Peyer's patch (tissue), 4 donors: ENCODE data around the gene ARAF. TPM values are rescaled to one million over a fixed set of nuclear protein-coding genes. Genes with fewer than 3 reads are reported as not detected.

Source experiments
- DNase-seq, 3 donors: peaks; one replicate each; pipeline ENCODE4 v3.0.0-alpha.2; 2017 to 2019
- H3K27ac ChIP-seq, 4 donors: fragments of 200-600 bp; sonication (generic); one replicate each; pipeline ENCODE4 v1.5.1; 2016 to 2019
- H3K27me3 ChIP-seq, 2 donors: fragments of 200-600 bp; sonication (generic); one replicate each; pipeline ENCODE4 v1.5.1; 2019
- H3K36me3 ChIP-seq, 3 donors: fragments of 200-600 bp; sonication (generic); one replicate each; pipeline ENCODE4 v1.5.1; 2016 to 2019
- H3K4me1 ChIP-seq, 4 donors: fragments of 200-600 bp; sonication (generic); one replicate each; pipeline ENCODE4 v1.5.1; 2016 to 2019
- H3K4me3 ChIP-seq, 4 donors: fragments of 200-600 bp; sonication (generic); 1 replicate in 3 of 4; 2 replicates in 1 of 4; pipeline ENCODE4 v1.5.1; 2016 to 2019; ENCODE audit warnings: mild to moderate bottlenecking in 1 of 4
- H3K9me3 ChIP-seq, 4 donors: fragments of 200-600 bp; sonication (generic); one replicate each; pipeline ENCODE4 v1.5.1; 2016 to 2019; ENCODE audit warnings: mild to moderate bottlenecking in 1 of 4
- POLR2A ChIP-seq, 2 donors: fragments of 450-650 bp; IDR thresholded peaks; one replicate each; pipeline ENCODE4 v1.5.1; 2017; ENCODE audit warnings: antibody characterized with exemption in 2 of 2, mild to moderate bottlenecking in 2 of 2, moderate library complexity in 2 of 2
- total RNA-seq, 4 donors: library from RNA; depleted of rRNA; stranded (reverse); fragments of >200 nt; gene quantifications; one replicate each; pipeline ENCODE4 v1.1.0, GENCODE V29; 2016
- TF ChIP-seq, protein P1 (sequence below), 6 experiments: fragments of 450-650 bp in 4 of 6; fragments of 200-600 bp in 2 of 6; sonication (generic) in 1 of 6; IDR thresholded peaks; one replicate each; pipeline ENCODE4 v1.5.1; 2017 to 2019; ENCODE audit warnings: antibody characterized with exemption in 6 of 6, mild to moderate bottlenecking in 3 of 6, moderate library complexity in 1 of 6

The ARAF gene
- total RNA-seq, 4 donors from 2014 or later: 55.7 to 78.4 (median 72.5) TPM

GRCh38 chrX:47540754-47541538 is 20.1 kb upstream of the ARAF start:
- no peaks in the 10 kb centered on the region for H3K4me1 ChIP-seq
- peak in 2 of 3 donors; percentile 54 to 82 for DNase-seq
- H3K9me3 ChIP-seq: no peaks in the 10 kb centered on the region
- H3K27ac ChIP-seq: peak overlapping the region in 3 of 4 donors; percentile 17 to 59 (median 55)
- TF ChIP-seq POLR2A (IDR thresholded peaks at IDR 0.05): peak; percentile 22 to 32
- TF ChIP-seq, protein P1, sequence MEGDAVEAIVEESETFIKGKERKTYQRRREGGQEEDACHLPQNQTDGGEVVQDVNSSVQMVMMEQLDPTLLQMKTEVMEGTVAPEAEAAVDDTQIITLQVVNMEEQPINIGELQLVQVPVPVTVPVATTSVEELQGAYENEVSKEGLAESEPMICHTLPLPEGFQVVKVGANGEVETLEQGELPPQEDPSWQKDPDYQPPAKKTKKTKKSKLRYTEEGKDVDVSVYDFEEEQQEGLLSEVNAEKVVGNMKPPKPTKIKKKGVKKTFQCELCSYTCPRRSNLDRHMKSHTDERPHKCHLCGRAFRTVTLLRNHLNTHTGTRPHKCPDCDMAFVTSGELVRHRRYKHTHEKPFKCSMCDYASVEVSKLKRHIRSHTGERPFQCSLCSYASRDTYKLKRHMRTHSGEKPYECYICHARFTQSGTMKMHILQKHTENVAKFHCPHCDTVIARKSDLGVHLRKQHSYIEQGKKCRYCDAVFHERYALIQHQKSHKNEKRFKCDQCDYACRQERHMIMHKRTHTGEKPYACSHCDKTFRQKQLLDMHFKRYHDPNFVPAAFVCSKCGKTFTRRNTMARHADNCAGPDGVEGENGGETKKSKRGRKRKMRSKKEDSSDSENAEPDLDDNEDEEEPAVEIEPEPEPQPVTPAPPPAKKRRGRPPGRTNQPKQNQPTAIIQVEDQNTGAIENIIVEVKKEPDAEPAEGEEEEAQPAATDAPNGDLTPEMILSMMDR (IDR thresholded peaks at IDR 0.05): peak in 4 of 6 experiments; percentile 20 to 73 (median 72)
- no peaks in the 10 kb centered on the region for H3K27me3 ChIP-seq
- no peak overlapping the region for H3K4me3 ChIP-seq
- H3K36me3 ChIP-seq: no peaks in the 10 kb centered on the region

- Histone ChIP-seq H3K27me3 (no peaks in the 10 kb centered on the region), H3K27ac (no peak overlapping the region), H3K4me3 (no peak overlapping the region), H3K9me3 (no peaks in the 10 kb centered on the region), H3K36me3 (no peaks in the 10 kb centered on the region), H3K4me1 (no peaks in the 10 kb centered on the region)
- TF ChIP-seq POLR2A (IDR thresholded peaks at IDR 0.05): no peak
- TF ChIP-seq, protein P1 (IDR thresholded peaks at IDR 0.05): no peak
- DNase-seq: no peak
Measured at GRCh38 chrX:47543496-47543895, 17.5 kb upstream of the ARAF start.

DNA sequence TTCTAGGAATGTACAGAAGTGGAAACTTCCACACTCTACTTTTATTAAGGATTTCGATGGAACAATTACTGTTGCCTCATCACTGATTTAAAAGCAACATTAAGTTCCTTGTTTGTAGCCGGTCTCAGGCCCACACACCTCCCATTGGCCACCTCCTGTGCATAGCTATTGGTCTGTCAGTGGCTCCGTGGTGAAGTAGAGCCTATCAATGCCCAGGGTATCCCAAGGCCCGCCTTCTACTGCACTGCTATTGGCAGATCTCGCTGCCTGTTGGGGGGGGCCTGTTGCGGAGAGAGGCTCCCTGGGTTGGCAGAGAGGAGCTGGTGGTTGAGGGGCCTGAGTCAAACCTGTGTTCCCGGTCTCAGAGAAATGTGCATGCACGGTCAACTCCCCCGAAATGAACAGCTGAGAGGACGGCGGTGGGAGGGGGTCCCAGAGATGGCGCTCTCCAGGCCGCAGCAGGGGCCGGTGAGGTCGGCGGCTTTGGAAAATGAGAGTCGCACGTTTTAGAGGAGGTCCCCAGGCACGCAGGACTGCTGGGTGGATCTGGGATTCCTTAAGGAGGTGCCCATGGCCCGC is 4.9 kb upstream of the ARAF start:
- Histone ChIP-seq H3K4me1 (no peaks in the 10 kb centered on the region), H3K9me3 (no peaks in the 10 kb centered on the region), H3K36me3 (no peaks in the 10 kb centered on the region), H3K27me3 (no peaks in the 10 kb centered on the region), H3K4me3 (peak overlapping the region; percentile 35 to 62 (median 52)), H3K27ac (peak overlapping the region; percentile 72 to 84 (median 83))
- TF ChIP-seq, protein P1 (IDR thresholded peaks at IDR 0.05): no peak
- TF ChIP-seq POLR2A (IDR thresholded peaks at IDR 0.05): peak; percentile 64 to 67
- DNase-seq: peak; percentile 86 to 95 (median 87)

DNA sequence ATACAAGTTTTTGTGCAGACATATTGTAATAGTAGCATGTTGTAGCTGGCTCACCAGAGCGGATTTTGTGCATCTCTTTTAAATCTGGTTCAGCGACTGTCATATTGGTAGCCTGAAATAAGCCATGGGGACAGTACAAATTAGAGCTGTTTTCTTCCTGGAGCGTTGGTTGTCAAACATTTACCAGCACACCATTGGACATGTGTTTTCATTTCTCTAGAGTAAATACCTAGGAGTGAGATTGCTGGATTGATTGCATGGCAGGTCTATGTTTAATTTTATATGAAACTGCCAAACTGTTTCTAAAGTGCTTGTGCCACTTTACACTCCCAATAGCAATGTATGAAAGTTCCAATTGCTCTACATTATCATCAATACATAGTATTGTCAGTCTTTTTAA is 2.6 kb upstream of the ARAF start:
- TF ChIP-seq, protein P1 (IDR thresholded peaks at IDR 0.05): no peak
- TF ChIP-seq POLR2A (IDR thresholded peaks at IDR 0.05): no peak
- no peak for DNase-seq
- Histone ChIP-seq H3K9me3 (no peaks in the 10 kb centered on the region), H3K27me3 (no peaks in the 10 kb centered on the region), H3K4me3 (no peak overlapping the region), H3K27ac (no peak overlapping the region), H3K4me1 (no peaks in the 10 kb centered on the region), H3K36me3 (no peaks in the 10 kb centered on the region)

DNA sequence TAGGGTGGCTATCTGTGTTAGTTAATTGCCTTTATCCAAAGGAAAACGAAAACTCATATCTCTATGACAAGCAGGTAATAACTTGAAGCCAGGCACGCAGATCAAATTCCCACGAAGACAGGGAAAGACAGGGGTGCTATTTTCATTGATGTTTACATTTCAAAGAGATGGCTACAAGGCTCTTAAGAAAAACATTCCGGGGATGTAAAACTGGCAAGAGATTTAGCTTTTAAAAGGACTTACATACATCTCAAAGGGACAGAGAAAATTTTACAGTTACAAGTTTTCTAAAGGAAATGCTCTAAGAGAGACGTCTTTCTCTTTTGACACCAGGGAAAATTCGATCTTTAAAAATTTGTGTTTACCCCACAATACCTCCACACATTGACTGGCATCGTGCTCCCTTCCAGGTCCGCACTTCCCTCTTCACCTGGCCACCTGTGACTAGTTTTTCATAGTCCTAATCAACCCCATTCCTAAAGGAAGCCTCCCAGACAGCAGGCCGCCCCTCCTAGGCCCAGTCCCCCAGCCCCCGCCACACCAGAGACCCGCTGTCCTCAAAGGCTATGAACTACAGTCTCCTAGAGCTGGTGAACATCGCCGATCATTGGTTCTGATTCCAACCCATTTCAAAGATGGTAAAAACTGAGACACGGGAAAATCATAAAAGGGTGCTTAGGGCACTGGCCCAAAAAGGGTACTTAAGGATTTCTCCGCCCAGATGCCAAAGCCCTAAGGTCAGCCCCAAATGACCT is 649 bp upstream of the ARAF start:
- Histone ChIP-seq H3K9me3 (no peaks in the 10 kb centered on the region), H3K27me3 (no peaks in the 10 kb centered on the region), H3K27ac (peak overlapping the region; percentile 90 to 94 (median 92)), H3K4me1 (no peaks in the 10 kb centered on the region), H3K4me3 (peak overlapping the region; percentile 54 to 78 (median 60)), H3K36me3 (peaks cover 0 to 14% (median 0%) of the 10 kb centered on the region in 3 donors)
- no peak for TF ChIP-seq POLR2A (IDR thresholded peaks at IDR 0.05)
- TF ChIP-seq, protein P1 (IDR thresholded peaks at IDR 0.05): no peak
- no peak for DNase-seq
